DMS79 (cell line): ENCODE measurements around the gene SLC24A5.

Experiments used
- DNase-seq: peaks from one replicate; lab custom pipeline; 2025; lab: John Stamatoyannopoulos, UW

Gene SLC24A5

GRCh38 chr15:48190932-48191573 is 70.3 kb downstream of the SLC24A5 start:
- DNase-seq, result no peak

- DNase-seq, result no peak
Measured at GRCh38 chr15:48191574-48192225, 70.9 kb downstream of the SLC24A5 start, which contains the start of gene CTXN2. Gene CTXN2 (plus strand): TSS chr15:48191665. CDS start chr15:48201301, 9,636 bp downstream.
